Peyer's patch (tissue), 4 donors: Measurements from ENCODE around the gene AGFG1. TPM values are rescaled to one million over a fixed set of nuclear protein-coding genes. Genes with fewer than 3 reads are reported as not detected.

Source experiments
- DNase-seq, 3 donors: peaks; one replicate each; pipeline ENCODE4 v3.0.0-alpha.2; 2017 to 2019
- H3K27ac ChIP-seq, 4 donors: fragments of 200-600 bp; sonication (generic); one replicate each; pipeline ENCODE4 v1.5.1; 2016 to 2019
- H3K27me3 ChIP-seq, 2 donors: fragments of 200-600 bp; sonication (generic); one replicate each; pipeline ENCODE4 v1.5.1; 2019
- H3K36me3 ChIP-seq, 3 donors: fragments of 200-600 bp; sonication (generic); one replicate each; pipeline ENCODE4 v1.5.1; 2016 to 2019
- H3K4me1 ChIP-seq, 4 donors: fragments of 200-600 bp; sonication (generic); one replicate each; pipeline ENCODE4 v1.5.1; 2016 to 2019
- H3K4me3 ChIP-seq, 4 donors: fragments of 200-600 bp; sonication (generic); 1 replicate in 3 of 4; 2 replicates in 1 of 4; pipeline ENCODE4 v1.5.1; 2016 to 2019; ENCODE audit warnings: mild to moderate bottlenecking in 1 of 4
- H3K9me3 ChIP-seq, 4 donors: fragments of 200-600 bp; sonication (generic); one replicate each; pipeline ENCODE4 v1.5.1; 2016 to 2019; ENCODE audit warnings: mild to moderate bottlenecking in 1 of 4
- CTCF ChIP-seq, 6 experiments: fragments of 450-650 bp in 4 of 6; fragments of 200-600 bp in 2 of 6; sonication (generic) in 1 of 6; IDR thresholded peaks; one replicate each; pipeline ENCODE4 v1.5.1; 2017 to 2019; ENCODE audit warnings: antibody characterized with exemption in 6 of 6, mild to moderate bottlenecking in 3 of 6, moderate library complexity in 1 of 6
- POLR2A ChIP-seq, 2 donors: fragments of 450-650 bp; IDR thresholded peaks; one replicate each; pipeline ENCODE4 v1.5.1; 2017; ENCODE audit warnings: antibody characterized with exemption in 2 of 2, mild to moderate bottlenecking in 2 of 2, moderate library complexity in 2 of 2
- total RNA-seq, 4 donors: library from RNA; depleted of rRNA; stranded (reverse); fragments of >200 nt; gene quantifications; one replicate each; pipeline ENCODE4 v1.1.0, GENCODE V29; 2016

AGFG1 gene
- total RNA-seq, 4 donors from 2014 or later = 24.8 to 68.1 (median 62.6) TPM

- Histone ChIP-seq H3K27me3 (no peaks in the 10 kb centered on the region), H3K27ac (no peak overlapping the region), H3K9me3 (no peaks in the 10 kb centered on the region), H3K4me1 (peaks cover 0 to 72% (median 4%) of the 10 kb centered on the region in 4 donors), H3K4me3 (no peak overlapping the region), H3K36me3 (no peaks in the 10 kb centered on the region)
- DNase-seq = no peak
- TF ChIP-seq POLR2A (IDR thresholded peaks at IDR 0.05) = no peak
- no peak for TF ChIP-seq CTCF (IDR thresholded peaks at IDR 0.05)
These were observed 36.0 kb downstream of the AGFG1 start for GRCh38 chr2:227507963-227508362.

DNA sequence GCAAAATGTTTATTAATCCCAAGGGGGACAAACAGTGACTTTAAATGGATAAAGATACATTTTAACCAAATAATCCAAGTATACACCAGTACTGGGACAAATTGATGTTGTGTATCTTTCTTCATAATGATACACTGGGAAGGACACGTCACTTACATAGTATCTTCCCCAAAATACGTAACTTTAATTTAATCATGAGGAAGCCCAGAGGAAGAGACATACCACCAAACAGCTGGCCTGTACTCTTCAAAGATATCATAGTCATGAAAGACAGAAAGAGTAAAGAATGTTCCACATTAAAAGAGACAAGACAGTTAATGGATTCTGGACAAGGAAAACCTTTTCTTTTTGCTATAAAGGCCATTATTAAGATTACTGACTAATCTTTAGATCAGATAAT lies 37.1 kb downstream of the AGFG1 start:
- H3K9me3 ChIP-seq = no peaks in the 10 kb centered on the region
- TF ChIP-seq CTCF (IDR thresholded peaks at IDR 0.05) (no peak), POLR2A (IDR thresholded peaks at IDR 0.05) (no peak)
- peaks cover 0 to 62% (median 4%) of the 10 kb centered on the region in 4 donors for H3K4me1 ChIP-seq
- H3K27ac ChIP-seq = no peak overlapping the region
- peaks cover 0 to 2% (median 0%) of the 10 kb centered on the region in 3 donors for H3K36me3 ChIP-seq
- no peaks in the 10 kb centered on the region for H3K27me3 ChIP-seq
- no peak overlapping the region for H3K4me3 ChIP-seq
- DNase-seq = no peak

GRCh38 chr2:227509824-227510619 lies 38.1 kb downstream of the AGFG1 start:
- Histone ChIP-seq H3K36me3 (peaks cover 0 to 4% (median 0%) of the 10 kb centered on the region in 3 donors), H3K4me3 (no peak overlapping the region), H3K27me3 (no peaks in the 10 kb centered on the region), H3K9me3 (no peaks in the 10 kb centered on the region), H3K4me1 (peaks cover 0 to 55% (median 4%) of the 10 kb centered on the region in 4 donors), H3K27ac (peak overlapping the region in 1 of 4 donors; percentile 0)
- TF ChIP-seq CTCF (IDR thresholded peaks at IDR 0.05) = no peak
- no peak for TF ChIP-seq POLR2A (IDR thresholded peaks at IDR 0.05)
- DNase-seq = no peak

- Histone ChIP-seq H3K4me1 (peaks cover 0 to 51% (median 2%) of the 10 kb centered on the region in 4 donors), H3K27ac (peak overlapping the region in 1 of 4 donors; percentile 0), H3K27me3 (no peaks in the 10 kb centered on the region), H3K4me3 (no peak overlapping the region), H3K36me3 (peaks cover 0 to 4% (median 0%) of the 10 kb centered on the region in 3 donors), H3K9me3 (no peaks in the 10 kb centered on the region)
- TF ChIP-seq CTCF (IDR thresholded peaks at IDR 0.05) (no peak), POLR2A (IDR thresholded peaks at IDR 0.05) (no peak)
- DNase-seq = no peak
These were observed 38.6 kb downstream of the AGFG1 start for GRCh38 chr2:227510620-227510958.

DNA sequence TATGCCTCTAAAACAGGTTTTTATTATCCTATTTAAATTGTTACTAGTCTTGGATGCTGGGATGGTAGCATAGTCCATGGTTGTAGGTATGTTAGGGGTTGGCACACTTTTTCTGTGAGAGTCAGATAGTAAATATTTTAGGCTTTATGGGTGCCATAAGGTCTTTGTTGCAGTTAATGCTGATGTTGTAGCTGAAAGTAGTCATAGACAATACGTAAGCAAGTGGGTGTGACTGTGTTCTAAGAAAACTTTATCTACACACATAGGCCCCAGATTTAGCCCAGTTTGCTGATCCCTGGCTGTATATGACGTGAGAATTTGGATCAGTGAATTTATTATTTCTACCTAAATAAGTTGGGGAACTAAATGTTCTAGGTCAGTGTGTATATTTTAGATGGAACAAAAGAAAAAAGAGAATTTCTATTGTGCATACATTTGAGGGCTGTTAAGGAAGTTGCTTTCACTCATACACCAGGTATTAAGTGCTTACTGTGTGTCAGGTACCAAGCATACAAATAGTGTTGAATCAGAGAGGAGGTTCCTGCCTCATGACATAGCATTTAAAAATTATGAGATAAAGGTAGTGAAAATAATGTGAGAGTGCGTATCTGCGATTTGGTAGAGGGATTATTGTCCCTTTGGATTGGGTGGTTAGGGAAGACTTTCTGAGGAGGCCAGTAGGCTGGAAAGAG lies 39.4 kb downstream of the AGFG1 start:
- Histone ChIP-seq H3K4me3 (no peak overlapping the region), H3K27ac (no peak overlapping the region), H3K27me3 (no peaks in the 10 kb centered on the region), H3K36me3 (peaks cover 0 to 4% (median 0%) of the 10 kb centered on the region in 3 donors), H3K9me3 (no peaks in the 10 kb centered on the region), H3K4me1 (peaks cover 0 to 51% (median 2%) of the 10 kb centered on the region in 4 donors)
- DNase-seq = no peak
- TF ChIP-seq POLR2A (IDR thresholded peaks at IDR 0.05) (no peak), CTCF (IDR thresholded peaks at IDR 0.05) (no peak)
